HG02840 (cell line): ENCODE data around the gene CDKN1A.
"Not testable (repeated sequence)": the region's sequence is repeated elsewhere in the genome, so short reads cannot be mapped to it uniquely, and the experiment has no call there.

Experiments
- ATAC-seq: cut with Tn5 transposase; IDR thresholded peaks from one replicate; pipeline ENCODE4 v1.9.1; 2021; ENCODE audit warnings: mild to moderate bottlenecking, moderate library complexity, moderate number of reproducible peaks; ENCODE audit not compliant: unreplicated experiment, low FRiP score

CDKN1A gene

GRCh38 chr6:36717231-36717825, 38.8 kb downstream of the CDKN1A start:
- no peak for ATAC-seq

GRCh38 chr6:36717871-36718540, 39.5 kb downstream of the CDKN1A start:
- no peak for ATAC-seq

GRCh38 chr6:36718560-36718959, 40.0 kb downstream of the CDKN1A start:
- no peak for ATAC-seq

- ATAC-seq: no peak
Observed at GRCh38 chr6:36719126-36719525, 40.6 kb downstream of the CDKN1A start.

GRCh38 chr6:36720251-36721141, 42.0 kb downstream of the CDKN1A start:
- ATAC-seq: no peak

GRCh38 chr6:36721369-36722140, 43.0 kb downstream of the CDKN1A start:
- no peak for ATAC-seq

- no peak for ATAC-seq
Observed at GRCh38 chr6:36722365-36722764, 43.9 kb downstream of the CDKN1A start.

GRCh38 chr6:36722879-36723278, 44.4 kb downstream of the CDKN1A start:
- no peak for ATAC-seq

GRCh38 chr6:36723992-36724391, 45.5 kb downstream of the CDKN1A start:
- not testable (repeated sequence) for ATAC-seq

- ATAC-seq: no peak
Observed at GRCh38 chr6:36724514-36725390, 46.2 kb downstream of the CDKN1A start.

GRCh38 chr6:36725581-36725980, 47.1 kb downstream of the CDKN1A start:
- no peak for ATAC-seq

- no peak for ATAC-seq
Observed at GRCh38 chr6:36727505-36728021, 49.0 kb downstream of the CDKN1A start.

- no peak for ATAC-seq
Observed at GRCh38 chr6:36728289-36729160, 50.0 kb downstream of the CDKN1A start.

- ATAC-seq: no peak
Observed at GRCh38 chr6:36729161-36729524, 50.6 kb downstream of the CDKN1A start.

GRCh38 chr6:36730424-36731380, 52.2 kb downstream of the CDKN1A start:
- no peak for ATAC-seq

GRCh38 chr6:36731622-36732310, 53.3 kb downstream of the CDKN1A start:
- ATAC-seq: no peak

GRCh38 chr6:36733300-36733699, 54.8 kb downstream of the CDKN1A start:
- no peak for ATAC-seq
